H54 (cell line): ENCODE measurements around the gene NDUFB1.

ENCODE experiments used
- DNase-seq: peaks from one replicate; pipeline ENCODE4 v3.0.0; 2011; ENCODE audit warnings: low spot score, mixed read lengths; ENCODE audit not compliant: insufficient read length
- FAIRE-seq: peaks from 3 replicates; lab custom pipeline; 2011; peaks lifted over from hg19 to GRCh38; lab: Jason Lieb, UNC
- POLR2A ChIP-seq: IDR thresholded peaks from 2 replicates; pipeline ENCODE4 v1.6.1; 2011; ENCODE audit warnings: low read depth, mild to moderate bottlenecking, low read length

Gene NDUFB1

GRCh38 chr14:92121670-92122350 lies at the start of gene NDUFB1, which contains the start of gene CPSF2:
TSS of gene NDUFB1 (minus strand) at chr14:92121706. CDS start at chr14:92117637, 4,069 bp downstream.
TSS of gene CPSF2 (plus strand) at chr14:92121969. CDS start at chr14:92130985, 9,016 bp downstream.
- FAIRE-seq (peak; percentile 61), DNase-seq (peak; percentile 84)
- TF ChIP-seq POLR2A, result peak; percentile 87

DNA sequence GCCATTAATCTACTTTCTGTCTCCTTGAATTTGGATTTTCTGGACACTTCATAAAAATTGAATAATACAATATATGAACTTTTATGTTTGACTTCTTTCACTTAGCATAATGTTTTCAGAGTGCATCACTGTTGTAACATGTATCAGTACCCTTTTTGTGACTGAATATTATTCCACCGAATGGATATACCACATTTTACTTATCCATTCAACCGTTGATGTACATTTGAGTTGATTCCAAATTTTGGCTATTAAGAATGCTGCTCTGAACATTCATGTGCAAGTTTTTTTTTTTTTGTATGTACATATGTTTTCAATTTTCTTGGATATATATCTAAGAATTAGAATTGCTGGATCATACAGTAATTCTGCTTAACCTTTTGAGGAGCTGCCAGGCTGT lies 43.5 kb upstream of the NDUFB1 start:
- no peak for DNase-seq
- TF ChIP-seq POLR2A, result no peak
- no peak for FAIRE-seq

- TF ChIP-seq POLR2A, result no peak
- FAIRE-seq (no peak), DNase-seq (no peak)
These were observed 40.0 kb upstream of the NDUFB1 start for GRCh38 chr14:92161521-92161920.

GRCh38 chr14:92160619-92161018 lies 39.1 kb upstream of the NDUFB1 start:
- no peak for TF ChIP-seq POLR2A
- DNase-seq (no peak), FAIRE-seq (no peak)

DNA sequence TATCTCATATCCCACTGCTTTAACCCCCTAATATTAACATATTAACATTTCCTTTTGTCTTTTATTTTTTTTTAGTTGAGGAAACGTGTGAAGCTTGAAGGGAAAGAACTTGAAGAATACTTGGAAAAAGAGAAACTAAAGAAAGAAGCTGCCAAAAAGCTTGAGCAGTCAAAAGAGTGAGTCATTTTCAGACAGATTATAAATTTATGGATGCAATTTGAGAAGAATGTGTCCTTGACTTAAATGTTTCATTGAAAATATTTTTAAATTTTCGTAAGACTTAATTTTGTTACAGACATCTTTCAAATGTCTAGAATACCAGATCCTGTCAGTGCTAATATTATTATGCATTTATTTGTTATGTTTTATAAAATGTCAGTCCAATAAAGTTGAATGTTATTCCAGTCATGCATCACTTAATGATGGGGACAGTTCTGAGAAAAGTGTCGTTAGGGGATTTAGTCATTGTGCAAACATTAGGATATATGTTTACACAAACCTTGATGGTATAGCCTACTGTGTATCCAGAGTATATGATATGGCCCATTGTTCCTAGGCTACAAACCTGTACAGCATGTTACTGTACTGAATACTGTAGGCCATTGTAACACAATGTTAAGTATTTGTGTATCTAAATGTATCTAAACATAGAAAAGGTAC lies 32.9 kb upstream of the NDUFB1 start:
- no peak for FAIRE-seq
- no peak for DNase-seq
- TF ChIP-seq POLR2A, result no peak

DNA sequence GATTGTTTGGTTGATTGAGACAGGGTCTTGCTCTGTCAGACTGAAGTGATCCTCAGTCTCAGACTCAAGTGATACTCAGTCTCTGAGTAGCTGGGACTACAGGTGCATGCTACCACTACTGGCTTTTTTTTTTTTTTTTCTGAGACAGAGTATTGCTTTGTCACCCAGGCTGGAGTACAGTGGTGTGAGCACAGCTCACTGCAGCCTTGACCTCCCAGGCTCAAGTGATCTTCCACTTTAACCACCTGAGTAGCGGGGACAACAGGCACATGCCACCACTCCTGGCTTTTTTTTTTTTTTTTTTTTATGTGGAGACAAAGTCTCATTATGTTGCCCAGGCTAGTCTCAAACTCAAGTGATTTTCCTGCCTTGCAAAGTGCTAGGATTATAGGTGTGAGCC lies 32.1 kb upstream of the NDUFB1 start:
- no peak for TF ChIP-seq POLR2A
- FAIRE-seq (no peak), DNase-seq (no peak)

GRCh38 chr14:92144708-92145107 lies 23.2 kb upstream of the NDUFB1 start:
- FAIRE-seq (no peak), DNase-seq (no peak)
- no peak for TF ChIP-seq POLR2A

GRCh38 chr14:92143962-92144361 lies 22.5 kb upstream of the NDUFB1 start:
- peak; percentile 61 for FAIRE-seq
- no peak for TF ChIP-seq POLR2A

GRCh38 chr14:92143309-92143708 lies 21.8 kb upstream of the NDUFB1 start:
- no peak for FAIRE-seq
- DNase-seq, result no peak
- TF ChIP-seq POLR2A, result no peak

More at GRCh38 chr14:92143962-92144361, 22.5 kb upstream of the NDUFB1 start:
- no peak for DNase-seq

GRCh38 chr14:92135269-92135668 lies 13.8 kb upstream of the NDUFB1 start:
- FAIRE-seq (peak; percentile 81), DNase-seq (no peak)
- no peak for TF ChIP-seq POLR2A

- FAIRE-seq, result no peak
- no peak for TF ChIP-seq POLR2A
- no peak for DNase-seq
These were observed 12.9 kb upstream of the NDUFB1 start for GRCh38 chr14:92134456-92134855.

- no peak for FAIRE-seq
These were observed 1.3 kb upstream of the NDUFB1 start for GRCh38 chr14:92122761-92123160.

DNA sequence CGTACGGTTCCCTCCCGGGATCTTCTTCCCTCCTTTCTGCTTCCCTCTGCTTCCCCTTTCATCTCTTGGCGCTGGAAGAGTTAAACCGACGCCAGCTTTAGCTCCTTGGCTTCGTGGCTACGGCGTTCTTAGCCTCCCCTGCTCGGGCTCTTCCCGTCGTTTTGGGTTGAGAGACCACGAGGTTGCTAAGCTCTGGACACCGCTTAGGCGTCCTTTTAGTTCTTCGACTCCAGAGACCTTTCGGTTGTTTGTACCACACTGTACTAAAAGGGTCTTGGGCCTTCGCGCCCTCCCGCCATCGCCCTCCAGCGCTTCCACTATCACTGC lies 808 bp upstream of the NDUFB1 start:
- no peak for TF ChIP-seq POLR2A
- FAIRE-seq, result no peak
- DNase-seq, result peak; percentile 22

More at GRCh38 chr14:92122761-92123160, 1.3 kb upstream of the NDUFB1 start:
- no peak for TF ChIP-seq POLR2A
- no peak for DNase-seq

- peak; percentile 40 for DNase-seq
- 0 out of 2 replicates have a peak, but pooled peaks have one; percentile 16 for TF ChIP-seq POLR2A
- peak; percentile 41 for FAIRE-seq
These were observed 268 bp downstream of the NDUFB1 start for GRCh38 chr14:92121207-92121669.
